Trophoblast cell (in vitro differentiated cells and primary cell): Measurements from ENCODE around the gene DOCK2.

Source experiments
- DNase-seq, 2 donors: peaks; one replicate each; pipeline ENCODE4 v3.0.0-alpha.2; 2016
- H2AFZ ChIP-seq: 2 replicates; pipeline ENCODE4 v1.6.1; 2013; ENCODE audit warnings: low read length, moderate library complexity, mild to moderate bottlenecking; ENCODE audit not compliant: insufficient read depth, poor library complexity
- H2AK5ac ChIP-seq: 2 replicates; pipeline ENCODE4 v1.6.1; 2013; ENCODE audit warnings: mild to moderate bottlenecking, low read length
- H2BK120ac ChIP-seq: 2 replicates; pipeline ENCODE4 v1.6.1; 2013; ENCODE audit warnings: low read length, mild to moderate bottlenecking, moderate library complexity; ENCODE audit not compliant: insufficient read depth, poor library complexity
- H2BK12ac ChIP-seq: 2 replicates; pipeline ENCODE4 v1.6.1; 2013; ENCODE audit warnings: mild to moderate bottlenecking, low read length, moderate library complexity
- H2BK5ac ChIP-seq: 2 replicates; pipeline ENCODE4 v1.6.1; 2013; ENCODE audit warnings: low read length, low read depth, moderate library complexity, mild to moderate bottlenecking; ENCODE audit not compliant: poor library complexity
- H3K14ac ChIP-seq: 2 replicates; pipeline ENCODE4 v1.6.1; 2013; ENCODE audit warnings: mild to moderate bottlenecking, low read length
- H3K18ac ChIP-seq: 2 replicates; pipeline ENCODE4 v1.6.1; 2013; ENCODE audit warnings: mild to moderate bottlenecking, low read length
- H3K23ac ChIP-seq: 2 replicates; pipeline ENCODE4 v1.6.1; 2013; ENCODE audit warnings: low read length
- H3K27ac ChIP-seq: 2 replicates; pipeline ENCODE4 v1.5.1; 2013; ENCODE audit warnings: low read depth, mild to moderate bottlenecking, inconsistent platforms, low read length, moderate library complexity
- H3K27me3 ChIP-seq: 2 replicates; pipeline ENCODE4 v1.6.1; 2013; ENCODE audit warnings: inconsistent platforms, mild to moderate bottlenecking, low read length, moderate library complexity; ENCODE audit not compliant: insufficient read depth
- H3K36me3 ChIP-seq, 2 experiments: 1 replicate in 1 of 2; 2 replicates in 1 of 2; pipeline ENCODE4 v1.6.1; 2013; ENCODE audit warnings: low read length in 2 of 2, mild to moderate bottlenecking in 2 of 2, moderate library complexity in 1 of 2; ENCODE audit not compliant: insufficient read depth in 2 of 2, control insufficient read depth in 1 of 2
- H3K4ac ChIP-seq: 2 replicates; pipeline ENCODE4 v1.6.1; 2013; ENCODE audit warnings: low read depth, mild to moderate bottlenecking, low read length, moderate library complexity
- H3K4me1 ChIP-seq, 2 experiments: 1 replicate in 1 of 2; 2 replicates in 1 of 2; pipeline ENCODE4 v1.6.1; 2013; ENCODE audit warnings: low read length in 2 of 2, mild to moderate bottlenecking in 2 of 2, moderate library complexity in 1 of 2; ENCODE audit not compliant: insufficient read depth in 2 of 2, control insufficient read depth in 1 of 2
- H3K4me2 ChIP-seq: 2 replicates; pipeline ENCODE4 v1.6.1; 2013; ENCODE audit warnings: inconsistent platforms, mild to moderate bottlenecking, low read length, moderate library complexity
- H3K4me3 ChIP-seq: 2 replicates; pipeline ENCODE4 v1.5.1; 2013; ENCODE audit warnings: mild to moderate bottlenecking, low read depth, low read length, inconsistent platforms
- H3K79me1 ChIP-seq: one replicate; pipeline ENCODE4 v1.6.1; 2013; ENCODE audit warnings: low read length
- H3K79me2 ChIP-seq: 2 replicates; pipeline ENCODE4 v1.6.1; 2013; ENCODE audit warnings: low read length, mild to moderate bottlenecking; ENCODE audit not compliant: control insufficient read depth, insufficient read depth, poor library complexity
- H3K9ac ChIP-seq: 2 replicates; pipeline ENCODE4 v1.6.1; 2013; ENCODE audit warnings: mild to moderate bottlenecking, low read length
- H3K9me3 ChIP-seq: 2 replicates; pipeline ENCODE4 v1.6.1; 2013; ENCODE audit warnings: low read depth, mild to moderate bottlenecking, control low read depth, inconsistent platforms, low read length; ENCODE audit not compliant: insufficient read depth
- H4K12ac ChIP-seq: 2 replicates; pipeline ENCODE4 v1.6.1; 2013; ENCODE audit warnings: low read depth, mild to moderate bottlenecking, low read length, moderate library complexity
- H4K8ac ChIP-seq: 2 replicates; pipeline ENCODE4 v1.6.1; 2013; ENCODE audit warnings: low read depth, mild to moderate bottlenecking, low read length, moderate library complexity
- H4K91ac ChIP-seq: one replicate; pipeline ENCODE4 v1.6.1; 2013; ENCODE audit warnings: low read depth, mild to moderate bottlenecking, low read length, moderate library complexity
- WGBS: extraction: QIAGEN DNeasy Blood & Tissue Kit; methylation state at CpG from one replicate; pipeline ENCODE4 v1.1.7; 2013; ENCODE audit warnings: missing lambda C conversion rate; ENCODE audit not compliant: insufficient read length, insufficient coverage; ENCODE audit errors: extremely low coverage; 5-methylcytosine and 5-hydroxymethylcytosine counted together

The DOCK2 gene

DNA sequence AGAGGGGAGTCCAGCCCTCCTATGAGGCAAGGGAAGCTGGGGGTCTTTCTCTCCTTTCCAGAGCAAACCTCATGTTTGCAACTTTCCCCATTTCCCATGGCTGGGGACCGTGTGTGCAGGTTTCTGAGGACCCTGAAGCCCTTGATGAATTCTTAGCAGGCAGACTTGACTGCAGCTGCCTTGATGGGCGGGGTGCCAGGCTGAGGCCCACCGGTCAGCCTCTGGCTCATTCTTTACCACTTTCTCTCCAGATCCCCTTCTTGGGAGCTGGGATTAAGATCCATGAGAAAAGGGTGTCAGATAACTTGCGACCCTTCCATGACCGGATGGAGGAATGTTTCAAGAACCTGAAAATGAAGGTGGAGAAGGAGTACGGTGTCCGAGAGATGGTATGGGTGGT, 438.6 kb downstream of the DOCK2 start:
- Histone ChIP-seq H3K9ac (no peak overlapping the region), H2BK5ac (no peak overlapping the region), H4K12ac (no peak overlapping the region), H3K14ac (no peak overlapping the region), H2BK120ac (no peak overlapping the region), H3K23ac (no peak overlapping the region), H3K27ac (no peak overlapping the region), H2BK12ac (no peak overlapping the region), H4K8ac (no peak overlapping the region), H3K9me3 (no peaks in the 10 kb centered on the region), H2AFZ (no peak overlapping the region), H3K36me3 (no peaks in the 10 kb centered on the region), H3K18ac (no peak overlapping the region), H3K27me3 (no peaks in the 10 kb centered on the region), H3K79me1 (no peaks in the 10 kb centered on the region), H3K4me1 (no peaks in the 10 kb centered on the region), H3K79me2 (no peaks in the 10 kb centered on the region), H3K4me3 (no peak overlapping the region), H2AK5ac (no peak overlapping the region), H3K4me2 (no peak overlapping the region), H3K4ac (no peak overlapping the region), H4K91ac (no peak overlapping the region)
- no CpG with 5 or more reads among the region's 7 CpGs for WGBS
- DNase-seq: no peak

DNA sequence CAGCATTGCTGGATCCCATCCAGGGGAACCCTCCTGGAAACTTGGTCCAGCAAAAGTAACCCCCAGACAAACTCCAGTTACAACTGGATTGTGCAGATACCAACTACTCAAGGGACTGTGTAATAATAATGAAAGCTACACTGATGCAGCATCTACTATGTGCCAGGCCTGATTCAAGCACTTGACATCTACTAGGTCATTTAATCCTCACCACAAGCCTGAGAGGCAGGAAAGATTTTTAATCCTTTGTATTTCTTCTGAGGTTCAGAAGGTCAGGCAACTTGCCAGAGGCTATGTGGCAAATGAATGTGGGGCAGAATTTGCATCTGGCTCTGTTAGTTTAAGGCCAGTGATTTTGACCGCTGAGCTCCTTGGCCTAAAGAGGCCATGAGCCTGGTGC, 439.1 kb downstream of the DOCK2 start:
- no peaks in the 10 kb centered on the region for H3K79me2 ChIP-seq
- H2BK120ac ChIP-seq: no peak overlapping the region
- no peak overlapping the region for H2AK5ac ChIP-seq
- no peaks in the 10 kb centered on the region for H3K4me1 ChIP-seq
- no peak overlapping the region for H2BK5ac ChIP-seq
- no peak overlapping the region for H2AFZ ChIP-seq
- no peaks in the 10 kb centered on the region for H3K27me3 ChIP-seq
- no peak overlapping the region for H4K12ac ChIP-seq
- H3K14ac ChIP-seq: no peak overlapping the region
- H3K4me2 ChIP-seq: no peak overlapping the region
- H3K23ac ChIP-seq: no peak overlapping the region
- no peaks in the 10 kb centered on the region for H3K79me1 ChIP-seq
- no CpG with 5 or more reads among the region's 1 CpG for WGBS
- H3K18ac ChIP-seq: no peak overlapping the region
- no peak overlapping the region for H3K27ac ChIP-seq
- no peaks in the 10 kb centered on the region for H3K9me3 ChIP-seq
- H3K4me3 ChIP-seq: no peak overlapping the region
- H2BK12ac ChIP-seq: no peak overlapping the region
- no peak overlapping the region for H4K91ac ChIP-seq
- DNase-seq: no peak
- no peak overlapping the region for H4K8ac ChIP-seq
- H3K4ac ChIP-seq: no peak overlapping the region
- H3K36me3 ChIP-seq: no peaks in the 10 kb centered on the region
- H3K9ac ChIP-seq: no peak overlapping the region

DNA sequence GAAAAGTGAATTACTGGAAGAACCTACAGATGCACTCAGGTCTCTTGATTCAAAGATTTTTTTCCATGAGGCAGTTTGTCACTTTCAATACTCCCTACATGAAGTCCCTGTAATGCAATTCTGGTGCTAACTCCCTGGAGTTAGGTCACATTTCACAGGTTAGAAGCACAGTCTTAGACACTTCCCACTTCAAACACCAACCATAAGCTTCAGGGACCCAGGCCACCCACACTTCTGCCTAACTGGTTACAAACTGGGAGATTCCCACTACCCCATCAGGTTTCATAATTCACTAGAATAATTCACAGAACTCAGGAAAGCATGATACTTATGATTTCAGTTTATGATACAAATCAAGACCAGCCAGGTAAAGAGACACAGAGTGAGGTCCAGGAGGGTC, 439.7 kb downstream of the DOCK2 start:
- Histone ChIP-seq H3K79me1 (no peaks in the 10 kb centered on the region), H3K4me2 (no peak overlapping the region), H2BK120ac (no peak overlapping the region), H3K27me3 (no peaks in the 10 kb centered on the region), H4K8ac (no peak overlapping the region), H3K9ac (no peak overlapping the region), H3K79me2 (no peaks in the 10 kb centered on the region), H4K12ac (no peak overlapping the region), H2AK5ac (no peak overlapping the region), H3K4me3 (no peak overlapping the region), H3K4me1 (no peaks in the 10 kb centered on the region), H3K14ac (no peak overlapping the region), H2BK12ac (no peak overlapping the region), H2AFZ (no peak overlapping the region), H3K4ac (no peak overlapping the region), H3K27ac (no peak overlapping the region), H3K36me3 (no peaks in the 10 kb centered on the region), H4K91ac (no peak overlapping the region), H2BK5ac (no peak overlapping the region), H3K9me3 (no peaks in the 10 kb centered on the region), H3K18ac (no peak overlapping the region), H3K23ac (no peak overlapping the region)
- no peak for DNase-seq

DNA sequence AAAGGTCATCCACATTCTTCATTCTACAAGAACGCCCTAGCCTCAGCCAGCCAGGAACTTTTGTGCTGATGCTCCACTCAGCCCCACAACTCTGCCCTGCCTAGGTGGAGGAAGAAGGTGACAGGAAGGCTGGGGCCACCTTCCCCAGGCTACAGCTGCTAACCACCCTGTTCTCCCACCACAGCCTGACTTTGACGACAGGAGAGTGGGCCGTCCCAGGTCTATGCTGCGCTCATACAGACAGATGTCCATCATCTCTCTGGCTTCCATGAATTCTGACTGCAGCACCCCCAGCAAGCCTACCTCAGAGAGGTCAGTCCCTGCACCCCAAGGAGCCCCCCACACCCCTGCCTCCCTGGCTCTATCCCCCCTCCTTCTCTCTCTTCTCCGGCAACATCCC, 440.5 kb downstream of the DOCK2 start:
- WGBS: no CpG with 5 or more reads among the region's 5 CpGs
- H2BK5ac ChIP-seq: no peak overlapping the region
- no peak overlapping the region for H4K12ac ChIP-seq
- H3K4me2 ChIP-seq: no peak overlapping the region
- no peak overlapping the region for H3K4ac ChIP-seq
- no peak overlapping the region for H4K8ac ChIP-seq
- H2BK12ac ChIP-seq: no peak overlapping the region
- no peak overlapping the region for H3K27ac ChIP-seq
- no peak overlapping the region for H3K9ac ChIP-seq
- no peaks in the 10 kb centered on the region for H3K79me1 ChIP-seq
- H3K23ac ChIP-seq: no peak overlapping the region
- no peak overlapping the region for H2BK120ac ChIP-seq
- H2AFZ ChIP-seq: no peak overlapping the region
- no peak overlapping the region for H3K14ac ChIP-seq
- H3K4me1 ChIP-seq: no peaks in the 10 kb centered on the region
- H2AK5ac ChIP-seq: no peak overlapping the region
- H4K91ac ChIP-seq: no peak overlapping the region
- no peak overlapping the region for H3K18ac ChIP-seq
- DNase-seq: no peak
- no peaks in the 10 kb centered on the region for H3K79me2 ChIP-seq
- no peaks in the 10 kb centered on the region for H3K27me3 ChIP-seq
- H3K4me3 ChIP-seq: no peak overlapping the region
- no peaks in the 10 kb centered on the region for H3K36me3 ChIP-seq
- no peaks in the 10 kb centered on the region for H3K9me3 ChIP-seq

DNA sequence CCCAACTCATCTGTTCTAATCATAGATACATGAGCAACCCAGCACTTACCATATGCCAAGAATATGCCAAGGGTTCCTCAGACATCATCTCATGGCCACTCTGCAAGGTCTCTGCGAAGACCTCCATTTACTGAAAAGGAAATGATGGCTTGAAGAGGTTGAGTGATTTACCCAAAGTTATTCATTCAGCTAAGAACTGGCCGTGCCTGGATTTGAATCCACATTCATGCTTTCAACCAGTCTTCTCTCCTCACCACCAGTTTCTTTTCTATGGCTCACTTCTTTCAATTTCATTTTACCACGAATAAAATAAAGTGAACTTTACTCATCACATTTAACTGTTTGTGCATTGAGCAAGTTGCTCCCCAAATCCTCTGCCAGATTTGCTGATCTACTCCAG, 441.4 kb downstream of the DOCK2 start:
- no peaks in the 10 kb centered on the region for H3K36me3 ChIP-seq
- no peak overlapping the region for H3K4ac ChIP-seq
- H3K79me1 ChIP-seq: no peaks in the 10 kb centered on the region
- no peaks in the 10 kb centered on the region for H3K27me3 ChIP-seq
- H3K9me3 ChIP-seq: no peaks in the 10 kb centered on the region
- H2AK5ac ChIP-seq: no peak overlapping the region
- no peak overlapping the region for H2BK12ac ChIP-seq
- H3K18ac ChIP-seq: no peak overlapping the region
- H4K12ac ChIP-seq: no peak overlapping the region
- H3K4me1 ChIP-seq: no peaks in the 10 kb centered on the region
- no peak overlapping the region for H2AFZ ChIP-seq
- no peak for DNase-seq
- H4K8ac ChIP-seq: no peak overlapping the region
- no peak overlapping the region for H2BK5ac ChIP-seq
- H3K9ac ChIP-seq: no peak overlapping the region
- H2BK120ac ChIP-seq: no peak overlapping the region
- H3K79me2 ChIP-seq: no peaks in the 10 kb centered on the region
- no peak overlapping the region for H3K4me2 ChIP-seq
- H3K27ac ChIP-seq: no peak overlapping the region
- 100% methylated on average over 1 of the region's 3 CpGs for WGBS
- no peak overlapping the region for H3K4me3 ChIP-seq
- no peak overlapping the region for H3K14ac ChIP-seq
- no peak overlapping the region for H4K91ac ChIP-seq
- no peak overlapping the region for H3K23ac ChIP-seq
